ENCODE data around the gene TSPOAP1. TPM values are rescaled to one million over a fixed set of nuclear protein-coding genes. Genes with fewer than 3 reads are reported as not detected.
A peak's percentile ranks its signal among the peaks of the same experiment; 100 is the strongest.

TSPOAP1 gene
- total and polyA plus RNA-seq, 3 donors from 2014 or later = 7.2 to 13.0 (median 8.2) TPM

- no peak for DNase-seq
- no peaks in the 10 kb centered on the region for H3K36me3 ChIP-seq (ENCODE audit: low read depth, missing control alignments)
- intact Hi-C loops (cut with DNase I; ENCODE audit: low total_unique reads) = no loop called here
- H3K4me1 ChIP-seq = peaks cover 2% of the 10 kb centered on the region
- H3K9me3 ChIP-seq = no peaks in the 10 kb centered on the region
- no peak overlapping the region for H3K4me3 ChIP-seq
- TF ChIP-seq, protein P1, sequence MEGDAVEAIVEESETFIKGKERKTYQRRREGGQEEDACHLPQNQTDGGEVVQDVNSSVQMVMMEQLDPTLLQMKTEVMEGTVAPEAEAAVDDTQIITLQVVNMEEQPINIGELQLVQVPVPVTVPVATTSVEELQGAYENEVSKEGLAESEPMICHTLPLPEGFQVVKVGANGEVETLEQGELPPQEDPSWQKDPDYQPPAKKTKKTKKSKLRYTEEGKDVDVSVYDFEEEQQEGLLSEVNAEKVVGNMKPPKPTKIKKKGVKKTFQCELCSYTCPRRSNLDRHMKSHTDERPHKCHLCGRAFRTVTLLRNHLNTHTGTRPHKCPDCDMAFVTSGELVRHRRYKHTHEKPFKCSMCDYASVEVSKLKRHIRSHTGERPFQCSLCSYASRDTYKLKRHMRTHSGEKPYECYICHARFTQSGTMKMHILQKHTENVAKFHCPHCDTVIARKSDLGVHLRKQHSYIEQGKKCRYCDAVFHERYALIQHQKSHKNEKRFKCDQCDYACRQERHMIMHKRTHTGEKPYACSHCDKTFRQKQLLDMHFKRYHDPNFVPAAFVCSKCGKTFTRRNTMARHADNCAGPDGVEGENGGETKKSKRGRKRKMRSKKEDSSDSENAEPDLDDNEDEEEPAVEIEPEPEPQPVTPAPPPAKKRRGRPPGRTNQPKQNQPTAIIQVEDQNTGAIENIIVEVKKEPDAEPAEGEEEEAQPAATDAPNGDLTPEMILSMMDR (IDR thresholded peaks at IDR 0.05) = no peak
- TF ChIP-seq POLR2A (IDR thresholded peaks at IDR 0.05) = no peak
- 86 to 88% methylated on average over 9 of the region's 9 CpGs for WGBS, 2 donors
- no peak overlapping the region for H3K27ac ChIP-seq
- H3K27me3 ChIP-seq = no peaks in the 10 kb centered on the region
Observed at GRCh38 chr17:58370716-58371115, 42.1 kb upstream of the TSPOAP1 start.

GRCh38 chr17:58370309-58370708, 41.7 kb upstream of the TSPOAP1 start:
- WGBS, 2 donors = 82 to 97% methylated on average over 5 of the region's 5 CpGs
- Histone ChIP-seq H3K27me3 (no peaks in the 10 kb centered on the region), H3K9me3 (no peaks in the 10 kb centered on the region), H3K27ac (no peak overlapping the region), H3K36me3 (ENCODE audit: low read depth, missing control alignments) (no peaks in the 10 kb centered on the region), H3K4me3 (no peak overlapping the region), H3K4me1 (peaks cover 4% of the 10 kb centered on the region)
- TF ChIP-seq POLR2A (IDR thresholded peaks at IDR 0.05) = no peak
- TF ChIP-seq, protein P1 (IDR thresholded peaks at IDR 0.05) = no peak
- no peak for DNase-seq
- intact Hi-C loops (cut with DNase I; ENCODE audit: low total_unique reads) = no loop called here

- intact Hi-C loops (cut with DNase I; ENCODE audit: low total_unique reads) = no loop called here
- TF ChIP-seq, protein P1 (IDR thresholded peaks at IDR 0.05) = no peak
- Histone ChIP-seq H3K27me3 (no peaks in the 10 kb centered on the region), H3K4me1 (peaks cover 11% of the 10 kb centered on the region), H3K27ac (no peak overlapping the region), H3K9me3 (no peaks in the 10 kb centered on the region), H3K4me3 (no peak overlapping the region), H3K36me3 (ENCODE audit: low read depth, missing control alignments) (no peaks in the 10 kb centered on the region)
- no peak for DNase-seq
- WGBS, 2 donors = 79 to 83% methylated on average over 5 of the region's 5 CpGs
Observed at GRCh38 chr17:58369214-58370031, 40.8 kb upstream of the TSPOAP1 start.

DNA sequence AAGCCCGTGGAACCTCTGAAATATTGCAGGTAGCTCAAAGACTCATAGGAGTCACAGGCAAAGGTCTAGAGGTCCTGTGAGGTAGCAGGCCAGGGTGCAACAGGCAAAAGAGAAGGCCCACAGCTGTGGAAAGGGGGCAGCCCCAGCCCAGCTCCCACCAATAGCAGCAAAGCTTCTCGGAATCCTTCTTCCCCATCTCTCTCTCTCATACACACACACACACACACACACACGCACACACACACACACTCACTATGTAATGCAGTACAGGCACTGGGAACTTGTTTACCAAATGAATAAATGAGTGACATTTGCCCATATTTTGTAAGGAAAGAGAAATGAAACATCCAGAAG, 40.2 kb upstream of the TSPOAP1 start:
- DNase-seq = no peak
- Histone ChIP-seq H3K9me3 (no peaks in the 10 kb centered on the region), H3K4me3 (no peak overlapping the region), H3K4me1 (peaks cover 13% of the 10 kb centered on the region), H3K36me3 (ENCODE audit: low read depth, missing control alignments) (no peaks in the 10 kb centered on the region), H3K27ac (no peak overlapping the region), H3K27me3 (no peaks in the 10 kb centered on the region)
- TF ChIP-seq POLR2A (IDR thresholded peaks at IDR 0.05) = no peak
- TF ChIP-seq, protein P1 (IDR thresholded peaks at IDR 0.05) = no peak
- 71 to 74% methylated on average over 3 of the region's 3 CpGs for WGBS, 2 donors
- intact Hi-C loops (cut with DNase I; ENCODE audit: low total_unique reads) = no loop called here

DNA sequence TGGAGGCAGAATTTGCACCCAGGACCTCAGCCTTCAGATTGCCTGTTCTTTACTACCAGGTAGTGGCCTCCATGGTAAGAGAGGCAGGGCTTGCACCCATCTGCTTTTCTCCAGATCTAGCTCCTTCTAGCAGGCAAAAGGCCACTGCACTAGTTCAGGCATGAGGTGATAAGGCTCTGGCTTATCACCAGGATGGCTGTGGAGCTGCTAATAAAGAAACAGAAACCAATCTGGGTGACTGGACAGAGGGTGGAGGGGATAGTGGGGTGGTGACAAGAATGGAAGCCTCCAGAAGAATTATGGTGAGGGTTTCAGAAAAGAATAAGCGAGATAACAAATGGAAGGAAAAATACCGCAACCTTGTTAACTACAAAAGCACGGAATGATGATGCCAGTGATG, 38.9 kb upstream of the TSPOAP1 start:
- Histone ChIP-seq H3K4me3 (no peak overlapping the region), H3K27me3 (no peaks in the 10 kb centered on the region), H3K9me3 (no peaks in the 10 kb centered on the region), H3K27ac (no peak overlapping the region), H3K4me1 (peaks cover 16% of the 10 kb centered on the region), H3K36me3 (ENCODE audit: low read depth, missing control alignments) (no peaks in the 10 kb centered on the region)
- peak; percentile 28 for DNase-seq
- WGBS, 2 donors = 76 to 87% methylated on average over 3 of the region's 3 CpGs
- TF ChIP-seq, protein P1 (IDR thresholded peaks at IDR 0.05) = no peak
- TF ChIP-seq POLR2A (IDR thresholded peaks at IDR 0.05) = no peak
- intact Hi-C loops (cut with DNase I; ENCODE audit: low total_unique reads) = no loop called here

All from testis (tissue), 3 donors.